T47D (cell line): Measurements from ENCODE around the gene PBX2.
A peak's percentile ranks its signal among the peaks of the same experiment; 100 is the strongest.
"Not testable (repeated sequence)": the region's sequence is repeated elsewhere in the genome, so short reads cannot be mapped to it uniquely, and the experiment has no call there.

Experiments
- DNase-seq, 2 experiments: peaks; one replicate each; pipeline versions ENCODE4 v3.0.0 to v3.0.0-alpha.2; 2011 to 2012; ENCODE audit warnings: low read depth in 1 of 2, low spot score in 1 of 2
- JUND ChIP-seq: IDR thresholded peaks from 2 replicates; pipeline ENCODE4 v1.6.1; 2012; ENCODE audit warnings: low read depth
- in situ Hi-C: cut with HindIII; loops from 2 replicates; pipeline ENCODE4 v1.10.0; 2016; ENCODE audit warnings: low sequenced_read_pairs, low pct_unique_long_range_greater_than_20kb

The PBX2 gene

GRCh38 chr6:32188381-32189068, 1.5 kb downstream of the PBX2 start:
- TF ChIP-seq JUND = no peak
- DNase-seq = no peak
- in situ Hi-C loops = no loop called here

- in situ Hi-C loops, DNase-seq: not testable (repeated sequence)
Measured at GRCh38 chr6:32187725-32188380, 2.1 kb downstream of the PBX2 start.

GRCh38 chr6:32187009-32187709, 2.8 kb downstream of the PBX2 start:
- no peak for DNase-seq
- in situ Hi-C loops = no loop called here
- no peak for TF ChIP-seq JUND

GRCh38 chr6:32186151-32186840, 3.7 kb downstream of the PBX2 start:
- DNase-seq, in situ Hi-C loops: not testable (repeated sequence)

- DNase-seq = peak in 1 of 2 experiments; percentile 58
- in situ Hi-C loops = not testable (repeated sequence)
Measured at GRCh38 chr6:32185681-32186131, 4.3 kb downstream of the PBX2 start.

- no peak for DNase-seq
- no peak for TF ChIP-seq JUND
- in situ Hi-C loops = no loop called here
Measured at GRCh38 chr6:32184084-32184640, 5.8 kb downstream of the PBX2 start, which contains the start of gene AGER. AGER (minus strand) TSS chr6:32184253; CDS start chr6:32184222, 31 bp downstream.

GRCh38 chr6:32183483-32184083, 6.4 kb downstream of the PBX2 start:
- in situ Hi-C loops = no loop called here
- no peak for TF ChIP-seq JUND
- no peak for DNase-seq

- DNase-seq = no peak
- no peak for TF ChIP-seq JUND
- in situ Hi-C loops = no loop called here
Measured at GRCh38 chr6:32183030-32183429, 7.0 kb downstream of the PBX2 start.

GRCh38 chr6:32182555-32182981, 7.4 kb downstream of the PBX2 start:
- no peak for TF ChIP-seq JUND
- in situ Hi-C loops = no loop called here

GRCh38 chr6:32181915-32182529, 8.0 kb downstream of the PBX2 start:
- in situ Hi-C loops = no loop called here
- no peak for DNase-seq
- TF ChIP-seq JUND = no peak

More at GRCh38 chr6:32182555-32182981, 7.4 kb downstream of the PBX2 start:
- no peak for DNase-seq

GRCh38 chr6:32181148-32181702, 8.8 kb downstream of the PBX2 start:
- DNase-seq = no peak
- in situ Hi-C loops = no loop called here
- TF ChIP-seq JUND = no peak
